Astrocyte (in vitro differentiated cells and primary cell): ENCODE results near the gene DYRK1A. TPM values are rescaled to one million over a fixed set of nuclear protein-coding genes. Genes with fewer than 3 reads are reported as not detected.

Experiments used
- DNase-seq: peaks from one replicate; pipeline ENCODE4 v3.0.0-alpha.2; 2010; ENCODE audit warnings: low read depth
- FAIRE-seq: peaks from 2 replicates; lab custom pipeline; 2011; peaks lifted over from hg19 to GRCh38; lab: Jason Lieb, UNC
- H2AFZ ChIP-seq: 2 replicates; pipeline ENCODE4 v1.6.0; 2012; ENCODE audit warnings: low read depth, low read length, inconsistent platforms
- H3K27ac ChIP-seq: 2 replicates; pipeline ENCODE4 v1.5.1; 2011; ENCODE audit warnings: low read depth, low read length, inconsistent platforms
- H3K27me3 ChIP-seq: 2 replicates; pipeline ENCODE4 v1.6.0; 2011; ENCODE audit warnings: low read length, inconsistent platforms; ENCODE audit not compliant: insufficient read depth
- H3K36me3 ChIP-seq: 2 replicates; pipeline ENCODE4 v1.5.1; 2011; ENCODE audit warnings: low read length, inconsistent platforms; ENCODE audit not compliant: insufficient read depth
- H3K4me1 ChIP-seq: 2 replicates; pipeline ENCODE4 v1.5.1; 2011; ENCODE audit warnings: low read length, inconsistent platforms; ENCODE audit not compliant: insufficient read depth
- H3K4me2 ChIP-seq: 2 replicates; pipeline ENCODE4 v1.6.0; 2012; ENCODE audit warnings: low read length, inconsistent platforms
- H3K4me3 ChIP-seq: 2 replicates; pipeline ENCODE4 v1.5.1; 2011; ENCODE audit warnings: low read depth, mild to moderate bottlenecking, low read length, inconsistent platforms; ENCODE audit not compliant: insufficient read depth
- H3K79me2 ChIP-seq: 2 replicates; pipeline ENCODE4 v1.6.0; 2012; ENCODE audit warnings: mild to moderate bottlenecking, low read length, inconsistent platforms; ENCODE audit not compliant: insufficient read depth
- H3K9ac ChIP-seq: 2 replicates; pipeline ENCODE4 v1.6.0; 2012; ENCODE audit warnings: mild to moderate bottlenecking, low read length, inconsistent platforms
- H3K9me3 ChIP-seq: 2 replicates; pipeline ENCODE4 v1.5.1; 2012; ENCODE audit warnings: low read depth, mild to moderate bottlenecking, low read length, inconsistent platforms; ENCODE audit not compliant: insufficient read depth
- H4K20me1 ChIP-seq: 2 replicates; pipeline ENCODE4 v1.6.0; 2012; ENCODE audit warnings: low read length, inconsistent platforms; ENCODE audit not compliant: insufficient read depth
- H3K27ac Mint-ChIP-seq: one replicate; pipeline ENCODE4 v1.8.0; 2021; ENCODE audit warnings: mild to moderate bottlenecking, mixed read lengths; ENCODE audit not compliant: unreplicated experiment
- H3K27me3 Mint-ChIP-seq: one replicate; pipeline ENCODE4 v1.8.0; 2021; ENCODE audit warnings: low read depth, mixed read lengths; ENCODE audit not compliant: unreplicated experiment
- H3K36me3 Mint-ChIP-seq: one replicate; pipeline ENCODE4 v1.8.0; 2021; ENCODE audit warnings: low read depth, mixed read lengths; ENCODE audit not compliant: unreplicated experiment
- H3K4me1 Mint-ChIP-seq: one replicate; pipeline ENCODE4 v1.8.0; 2021; ENCODE audit warnings: low read depth, mixed read lengths; ENCODE audit not compliant: unreplicated experiment
- H3K4me3 Mint-ChIP-seq: one replicate; pipeline ENCODE4 v1.8.0; 2021; ENCODE audit warnings: mild to moderate bottlenecking, moderate library complexity, mixed read lengths; ENCODE audit not compliant: unreplicated experiment
- H3K9me3 Mint-ChIP-seq: one replicate; pipeline ENCODE4 v1.8.0; 2021; ENCODE audit warnings: mild to moderate bottlenecking, mixed read lengths; ENCODE audit not compliant: unreplicated experiment
- CTCF ChIP-seq: IDR thresholded peaks from 2 replicates; pipeline ENCODE4 v1.5.1; 2011; ENCODE audit warnings: low read depth, mild to moderate bottlenecking, inconsistent platforms, low read length, moderate library complexity; ENCODE audit not compliant: insufficient read depth
- EZH2 ChIP-seq: IDR thresholded peaks from 2 replicates; pipeline ENCODE4 v1.6.1; 2012; ENCODE audit warnings: mild to moderate bottlenecking, low read length, inconsistent platforms; ENCODE audit not compliant: insufficient read depth
- total RNA-seq: library from RNA; stranded (reverse); gene quantifications from 2 replicates; pipeline ENCODE4 v1.2.1, GENCODE V29; 2021

The DYRK1A gene
- total RNA-seq, 1 donor from 2014 or later, result 44.6 TPM

- H2AFZ ChIP-seq, result peak overlapping the region; percentile 15
- no peak for FAIRE-seq
- H4K20me1 ChIP-seq, result no peaks in the 10 kb centered on the region
- no peak for TF ChIP-seq CTCF
- TF ChIP-seq EZH2, result no peak
- no peaks in the 10 kb centered on the region for H3K79me2 ChIP-seq
- Mint-ChIP-seq H3K4me1 (peaks cover 5% of the 10 kb centered on the region), H3K9me3 (peaks cover 10% of the 10 kb centered on the region), H3K27ac (no peak overlapping the region), H3K27me3 (peaks cover 3% of the 10 kb centered on the region), H3K36me3 (peaks cover 3% of the 10 kb centered on the region), H3K4me3 (no peak overlapping the region)
- H3K27ac ChIP-seq, result no peak overlapping the region
- no peak overlapping the region for H3K4me2 ChIP-seq
- H3K36me3 ChIP-seq, result no peaks in the 10 kb centered on the region
- H3K9ac ChIP-seq, result no peak overlapping the region
- H3K4me3 ChIP-seq, result no peak overlapping the region
- peaks cover 6% of the 10 kb centered on the region for H3K4me1 ChIP-seq
- H3K27me3 ChIP-seq, result peaks cover 8% of the 10 kb centered on the region
- no peaks in the 10 kb centered on the region for H3K9me3 ChIP-seq
- DNase-seq, result no peak
Observed at GRCh38 chr21:37531431-37531932, 164.9 kb downstream of the DYRK1A start.

GRCh38 chr21:37532868-37533780 is 166.6 kb downstream of the DYRK1A start:
- Histone ChIP-seq H3K27ac (no peak overlapping the region), H2AFZ (peak overlapping the region; percentile 14), H3K9me3 (no peaks in the 10 kb centered on the region), H3K9ac (no peak overlapping the region), H3K79me2 (no peaks in the 10 kb centered on the region), H3K4me1 (peaks cover 6% of the 10 kb centered on the region), H3K4me2 (peak overlapping the region; percentile 57), H3K36me3 (no peaks in the 10 kb centered on the region), H3K27me3 (peaks cover 8% of the 10 kb centered on the region), H4K20me1 (no peaks in the 10 kb centered on the region), H3K4me3 (no peak overlapping the region)
- H3K36me3 Mint-ChIP-seq, result peaks cover 5% of the 10 kb centered on the region
- no peak overlapping the region for H3K27ac Mint-ChIP-seq
- peak; percentile 70 for DNase-seq
- peaks cover 17% of the 10 kb centered on the region for H3K9me3 Mint-ChIP-seq
- FAIRE-seq, result no peak
- peaks cover 3% of the 10 kb centered on the region for H3K27me3 Mint-ChIP-seq
- TF ChIP-seq CTCF (peak; percentile 13), EZH2 (no peak)
- no peak overlapping the region for H3K4me3 Mint-ChIP-seq
- peaks cover 8% of the 10 kb centered on the region for H3K4me1 Mint-ChIP-seq
